GM18519 (cell line): Measurements from ENCODE around the gene LSM3.
"Not testable (repeated sequence)": the region's sequence is repeated elsewhere in the genome, so short reads cannot be mapped to it uniquely, and the experiment has no call there.

Experiments
- ATAC-seq: cut with Tn5 transposase; IDR thresholded peaks from one replicate; pipeline ENCODE4 v1.9.1; 2021; ENCODE audit warnings: mild to moderate bottlenecking, moderate library complexity; ENCODE audit not compliant: unreplicated experiment, low FRiP score

Gene LSM3

GRCh38 chr3:14214764-14215163, 36.1 kb downstream of the LSM3 start:
- no peak for ATAC-seq

- ATAC-seq, result no peak
Measured at GRCh38 chr3:14216257-14217048, 37.8 kb downstream of the LSM3 start.

GRCh38 chr3:14218355-14218754, 39.7 kb downstream of the LSM3 start:
- ATAC-seq, result no peak

- no peak for ATAC-seq
Measured at GRCh38 chr3:14220933-14221332, 42.3 kb downstream of the LSM3 start.

- ATAC-seq, result no peak
Measured at GRCh38 chr3:14221902-14222301, 43.3 kb downstream of the LSM3 start.

GRCh38 chr3:14222457-14222856, 43.8 kb downstream of the LSM3 start:
- no peak for ATAC-seq

- no peak for ATAC-seq
Measured at GRCh38 chr3:14222900-14223594, 44.4 kb downstream of the LSM3 start.

GRCh38 chr3:14223595-14223994, 45.0 kb downstream of the LSM3 start:
- no peak for ATAC-seq

GRCh38 chr3:14224895-14225294, 46.3 kb downstream of the LSM3 start:
- ATAC-seq, result no peak

- no peak for ATAC-seq
Measured at GRCh38 chr3:14225421-14225820, 46.8 kb downstream of the LSM3 start.

- not testable (repeated sequence) for ATAC-seq
Measured at GRCh38 chr3:14226351-14226750, 47.7 kb downstream of the LSM3 start.

GRCh38 chr3:14227856-14228255, 49.2 kb downstream of the LSM3 start:
- no peak for ATAC-seq

- ATAC-seq, result no peak
Measured at GRCh38 chr3:14228681-14229470, 50.3 kb downstream of the LSM3 start.

- ATAC-seq, result not testable (repeated sequence)
Measured at GRCh38 chr3:14229695-14230094, 51.1 kb downstream of the LSM3 start.

GRCh38 chr3:14230729-14231128, 52.1 kb downstream of the LSM3 start:
- no peak for ATAC-seq

- ATAC-seq, result no peak
Measured at GRCh38 chr3:14231145-14231990, 52.8 kb downstream of the LSM3 start.

GRCh38 chr3:14231998-14232501, 53.4 kb downstream of the LSM3 start:
- ATAC-seq, result no peak

GRCh38 chr3:14234251-14235002, 55.8 kb downstream of the LSM3 start:
- ATAC-seq, result no peak
